Measurements from ENCODE around the gene PRAMEF18.
"Not testable (repeated sequence)": the region's sequence is repeated elsewhere in the genome, so short reads cannot be mapped to it uniquely, and the experiment has no call there.

The PRAMEF18 gene

GRCh38 chr1:13225675-13226204, at the start of gene PRAMEF18:
PRAMEF18 (minus strand) TSS chr1:13226154; CDS start chr1:13226106, 48 bp downstream.
- not testable (repeated sequence) for H3K4me1 ChIP-seq (ENCODE audit: insufficient read depth, poor library complexity, severe bottlenecking); H3K27me3 ChIP-seq (ENCODE audit: insufficient read depth, poor library complexity, severe bottlenecking); ATAC-seq (ENCODE audit: low read depth); H3K4me3 ChIP-seq (ENCODE audit: severe bottlenecking); H3K27ac ChIP-seq (ENCODE audit: poor library complexity, severe bottlenecking); DNase-seq (ENCODE audit: low spot score); H3K36me3 ChIP-seq (ENCODE audit: low read depth); H3K9me3 ChIP-seq (ENCODE audit: severe bottlenecking)

- ATAC-seq (ENCODE audit: low read depth) = peak; percentile 49; the same call in 2 of the 3 replicates
- not testable (repeated sequence) for H3K27me3 ChIP-seq (ENCODE audit: insufficient read depth, poor library complexity, severe bottlenecking); H3K36me3 ChIP-seq (ENCODE audit: low read depth); H3K4me1 ChIP-seq (ENCODE audit: insufficient read depth, poor library complexity, severe bottlenecking); H3K9me3 ChIP-seq (ENCODE audit: severe bottlenecking); H3K4me3 ChIP-seq (ENCODE audit: severe bottlenecking); H3K27ac ChIP-seq (ENCODE audit: poor library complexity, severe bottlenecking); DNase-seq (ENCODE audit: low spot score)
These were observed 39.2 kb upstream of the PRAMEF18 start for GRCh38 chr1:13265124-13265523.

GRCh38 chr1:13253898-13254297, 27.9 kb upstream of the PRAMEF18 start, which contains the start of gene PRAMEF5:
PRAMEF5 (plus strand) TSS chr1:13254198; CDS start chr1:13259269, 5,071 bp downstream.
- not testable (repeated sequence) for H3K27me3 ChIP-seq (ENCODE audit: insufficient read depth, poor library complexity, severe bottlenecking); ATAC-seq (ENCODE audit: low read depth); H3K36me3 ChIP-seq (ENCODE audit: low read depth); H3K4me3 ChIP-seq (ENCODE audit: severe bottlenecking); H3K9me3 ChIP-seq (ENCODE audit: severe bottlenecking); DNase-seq (ENCODE audit: low spot score); H3K27ac ChIP-seq (ENCODE audit: poor library complexity, severe bottlenecking); H3K4me1 ChIP-seq (ENCODE audit: insufficient read depth, poor library complexity, severe bottlenecking)

DNA sequence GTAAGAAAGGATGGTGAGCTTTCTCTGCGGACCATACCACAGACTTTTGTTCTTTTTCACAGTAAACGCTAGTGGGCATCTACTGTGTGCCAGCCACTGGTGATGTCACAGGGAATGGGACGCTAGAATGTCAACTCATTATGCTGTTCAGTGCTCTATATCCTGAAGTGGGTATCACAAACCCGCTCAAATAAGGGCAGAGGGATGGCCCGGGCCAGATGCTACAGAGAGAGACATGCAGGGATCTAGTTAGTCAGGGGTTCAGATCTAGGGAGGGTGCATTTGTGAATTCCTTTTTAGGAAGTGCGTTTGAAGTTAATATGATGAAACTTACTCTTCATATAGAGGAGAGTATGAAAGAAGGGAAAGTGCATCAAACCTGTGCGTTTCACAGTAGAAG, 21.2 kb upstream of the PRAMEF18 start:
- H3K27me3 ChIP-seq (ENCODE audit: insufficient read depth, poor library complexity, severe bottlenecking) = not testable (repeated sequence)

GRCh38 chr1:13246554-13246871, 20.6 kb upstream of the PRAMEF18 start:
- not testable (repeated sequence) for H3K9me3 ChIP-seq (ENCODE audit: severe bottlenecking); H3K4me3 ChIP-seq (ENCODE audit: severe bottlenecking); ATAC-seq (ENCODE audit: low read depth); H3K4me1 ChIP-seq (ENCODE audit: insufficient read depth, poor library complexity, severe bottlenecking); H3K36me3 ChIP-seq (ENCODE audit: low read depth); DNase-seq (ENCODE audit: low spot score); H3K27me3 ChIP-seq (ENCODE audit: insufficient read depth, poor library complexity, severe bottlenecking); H3K27ac ChIP-seq (ENCODE audit: poor library complexity, severe bottlenecking)

More for the DNA sequence above, 21.2 kb upstream of the PRAMEF18 start:
- ATAC-seq (ENCODE audit: low read depth); H3K36me3 ChIP-seq (ENCODE audit: low read depth); H3K4me1 ChIP-seq (ENCODE audit: insufficient read depth, poor library complexity, severe bottlenecking); H3K27ac ChIP-seq (ENCODE audit: poor library complexity, severe bottlenecking); H3K4me3 ChIP-seq (ENCODE audit: severe bottlenecking); DNase-seq (ENCODE audit: low spot score); H3K9me3 ChIP-seq (ENCODE audit: severe bottlenecking): not testable (repeated sequence)

DNA sequence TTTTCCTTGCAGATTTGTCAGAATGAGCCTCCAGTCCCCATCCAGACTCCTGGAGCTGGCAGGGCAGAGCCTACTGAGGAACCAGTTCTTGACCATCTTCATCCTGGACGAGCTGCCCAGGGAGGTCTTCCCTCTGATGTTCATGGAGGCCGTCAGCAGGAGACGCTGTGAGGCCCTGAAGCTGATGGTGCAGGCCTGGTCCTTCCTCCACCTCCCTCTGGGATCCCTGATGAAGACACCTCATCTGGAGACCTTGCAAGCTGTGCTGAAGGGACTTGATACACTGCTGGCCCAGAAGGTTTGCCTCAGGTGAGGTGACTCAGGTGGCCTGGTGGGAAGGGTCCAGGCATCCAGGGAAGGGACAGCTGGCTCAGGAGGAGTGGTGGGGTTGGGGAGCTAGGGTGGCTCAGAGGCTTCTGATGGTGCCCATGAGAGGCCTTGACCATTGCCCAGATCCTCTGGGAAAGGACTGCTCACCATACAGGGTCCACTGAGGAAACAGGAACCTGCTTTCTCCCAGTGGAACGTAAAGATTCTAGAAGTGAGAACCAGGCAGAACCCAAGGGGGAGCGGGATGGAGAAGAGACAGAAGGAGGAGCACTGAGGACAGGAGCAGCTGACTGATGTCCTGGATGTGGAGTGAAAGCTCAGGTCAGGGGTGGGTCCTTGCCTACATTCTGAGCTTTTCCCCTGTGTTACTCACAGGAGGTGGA, 20.0 kb upstream of the PRAMEF18 start:
- H3K27me3 ChIP-seq (ENCODE audit: insufficient read depth, poor library complexity, severe bottlenecking); ATAC-seq (ENCODE audit: low read depth); H3K9me3 ChIP-seq (ENCODE audit: severe bottlenecking); H3K4me1 ChIP-seq (ENCODE audit: insufficient read depth, poor library complexity, severe bottlenecking); H3K36me3 ChIP-seq (ENCODE audit: low read depth); H3K4me3 ChIP-seq (ENCODE audit: severe bottlenecking); DNase-seq (ENCODE audit: low spot score); H3K27ac ChIP-seq (ENCODE audit: poor library complexity, severe bottlenecking): not testable (repeated sequence)

GRCh38 chr1:13243536-13244263, 17.7 kb upstream of the PRAMEF18 start:
- not testable (repeated sequence) for H3K36me3 ChIP-seq (ENCODE audit: low read depth); H3K27ac ChIP-seq (ENCODE audit: poor library complexity, severe bottlenecking); H3K9me3 ChIP-seq (ENCODE audit: severe bottlenecking); ATAC-seq (ENCODE audit: low read depth); DNase-seq (ENCODE audit: low spot score); H3K4me1 ChIP-seq (ENCODE audit: insufficient read depth, poor library complexity, severe bottlenecking); H3K4me3 ChIP-seq (ENCODE audit: severe bottlenecking); H3K27me3 ChIP-seq (ENCODE audit: insufficient read depth, poor library complexity, severe bottlenecking)

DNA sequence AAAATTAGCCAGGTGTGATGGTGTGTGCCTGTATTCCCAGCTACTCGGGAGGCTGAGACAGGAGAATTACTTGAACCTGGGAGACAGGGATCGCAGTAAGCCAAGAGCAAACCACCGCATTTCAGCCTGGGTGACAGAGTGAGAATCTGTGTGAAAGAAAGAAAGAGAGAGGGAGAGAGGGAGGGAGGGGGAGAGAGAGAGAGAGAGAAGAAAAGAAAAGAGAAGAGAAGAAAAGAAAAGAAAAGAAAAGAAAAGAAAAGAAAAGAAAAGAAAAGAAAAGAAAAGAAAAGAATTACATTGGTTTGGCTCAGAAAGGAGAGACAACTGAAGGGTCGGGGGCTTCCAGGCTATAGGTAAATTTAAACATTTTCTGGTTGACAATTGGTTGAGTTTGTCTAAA, 13.7 kb upstream of the PRAMEF18 start:
- not testable (repeated sequence) for H3K9me3 ChIP-seq (ENCODE audit: severe bottlenecking); H3K27me3 ChIP-seq (ENCODE audit: insufficient read depth, poor library complexity, severe bottlenecking); H3K36me3 ChIP-seq (ENCODE audit: low read depth); H3K4me1 ChIP-seq (ENCODE audit: insufficient read depth, poor library complexity, severe bottlenecking); DNase-seq (ENCODE audit: low spot score); H3K27ac ChIP-seq (ENCODE audit: poor library complexity, severe bottlenecking); ATAC-seq (ENCODE audit: low read depth); H3K4me3 ChIP-seq (ENCODE audit: severe bottlenecking)

- not testable (repeated sequence) for H3K4me3 ChIP-seq (ENCODE audit: severe bottlenecking); H3K27ac ChIP-seq (ENCODE audit: poor library complexity, severe bottlenecking); H3K36me3 ChIP-seq (ENCODE audit: low read depth); H3K4me1 ChIP-seq (ENCODE audit: insufficient read depth, poor library complexity, severe bottlenecking); DNase-seq (ENCODE audit: low spot score); H3K9me3 ChIP-seq (ENCODE audit: severe bottlenecking); H3K27me3 ChIP-seq (ENCODE audit: insufficient read depth, poor library complexity, severe bottlenecking); ATAC-seq (ENCODE audit: low read depth)
These were observed 11.6 kb upstream of the PRAMEF18 start for GRCh38 chr1:13237572-13237971.

DNA sequence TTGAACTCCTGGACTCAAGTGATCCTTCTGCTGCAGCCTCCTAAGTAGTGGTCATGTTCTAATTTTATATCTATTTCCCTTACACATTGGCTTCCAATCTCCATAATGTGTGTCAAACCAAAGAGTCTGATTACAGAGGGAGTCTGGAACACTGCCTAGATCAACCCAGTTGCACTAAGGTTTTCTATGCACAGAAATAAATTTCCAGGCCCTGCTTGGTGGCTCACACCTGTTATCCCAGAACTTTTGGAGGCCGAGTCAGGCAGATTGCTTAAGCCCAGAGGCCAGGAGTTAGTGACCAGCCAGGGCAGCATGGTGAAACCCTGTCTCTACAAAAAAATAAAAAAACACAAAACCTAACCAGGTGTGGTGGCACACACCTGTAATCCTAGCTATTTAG, 8.1 kb upstream of the PRAMEF18 start:
- not testable (repeated sequence) for H3K36me3 ChIP-seq (ENCODE audit: low read depth); ATAC-seq (ENCODE audit: low read depth); H3K27ac ChIP-seq (ENCODE audit: poor library complexity, severe bottlenecking); H3K4me1 ChIP-seq (ENCODE audit: insufficient read depth, poor library complexity, severe bottlenecking); DNase-seq (ENCODE audit: low spot score); H3K27me3 ChIP-seq (ENCODE audit: insufficient read depth, poor library complexity, severe bottlenecking); H3K4me3 ChIP-seq (ENCODE audit: severe bottlenecking); H3K9me3 ChIP-seq (ENCODE audit: severe bottlenecking)

DNA sequence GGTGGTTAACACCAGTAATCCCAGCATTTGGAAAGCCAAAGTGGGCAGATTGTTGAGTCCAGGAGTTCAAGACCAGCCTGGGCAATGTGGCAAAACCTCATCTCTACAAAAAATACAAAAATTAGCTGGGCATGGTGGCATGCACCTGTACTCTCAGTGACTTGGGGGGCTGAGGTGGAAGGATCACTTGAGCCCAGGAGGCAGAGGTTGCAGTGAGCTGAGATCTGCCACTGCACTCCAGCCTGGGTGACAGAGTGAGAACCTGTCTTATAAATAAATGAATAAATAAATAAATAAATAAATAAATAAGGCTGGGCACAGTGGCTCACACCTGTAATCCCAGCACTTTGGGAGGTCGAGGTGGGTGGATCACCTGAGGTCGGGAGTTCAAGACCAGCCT, 6.1 kb upstream of the PRAMEF18 start:
- not testable (repeated sequence) for DNase-seq (ENCODE audit: low spot score); H3K9me3 ChIP-seq (ENCODE audit: severe bottlenecking); H3K27me3 ChIP-seq (ENCODE audit: insufficient read depth, poor library complexity, severe bottlenecking); ATAC-seq (ENCODE audit: low read depth); H3K27ac ChIP-seq (ENCODE audit: poor library complexity, severe bottlenecking); H3K36me3 ChIP-seq (ENCODE audit: low read depth); H3K4me3 ChIP-seq (ENCODE audit: severe bottlenecking); H3K4me1 ChIP-seq (ENCODE audit: insufficient read depth, poor library complexity, severe bottlenecking)
